Activated CD4-positive, CD25-positive, alpha-beta regulatory T cell treated with anti-CD3 and anti-CD28 coated beads, Interleukin-2, amount 50 U/mL, for 16 hours (primary cell): ENCODE data around the gene C1orf185.
"Not testable (repeated sequence)": the region's sequence is repeated elsewhere in the genome, so short reads cannot be mapped to it uniquely, and the experiment has no call there.

ENCODE experiments used
- DNase-seq: peaks from one replicate; pipeline ENCODE4 v3.0.0-alpha.2; 2020; ENCODE audit warnings: low read depth, low spot score

C1orf185 gene

GRCh38 chr1:51137696-51138095, 35.7 kb downstream of the C1orf185 start:
- not testable (repeated sequence) for DNase-seq

GRCh38 chr1:51139474-51139873, 37.4 kb downstream of the C1orf185 start:
- no peak for DNase-seq

GRCh38 chr1:51147394-51147793, 45.4 kb downstream of the C1orf185 start:
- DNase-seq, result no peak

GRCh38 chr1:51154776-51155175, 52.7 kb downstream of the C1orf185 start:
- DNase-seq, result no peak

GRCh38 chr1:51156752-51157151, 54.7 kb downstream of the C1orf185 start:
- no peak for DNase-seq

GRCh38 chr1:51157395-51157794, 55.4 kb downstream of the C1orf185 start:
- no peak for DNase-seq

- DNase-seq, result no peak
Measured at GRCh38 chr1:51158263-51158662, 56.2 kb downstream of the C1orf185 start.

GRCh38 chr1:51162560-51162959, 60.5 kb downstream of the C1orf185 start:
- not testable (repeated sequence) for DNase-seq

- no peak for DNase-seq
Measured at GRCh38 chr1:51165540-51165939, 63.5 kb downstream of the C1orf185 start.

GRCh38 chr1:51168266-51168845, 66.3 kb downstream of the C1orf185 start:
- DNase-seq, result no peak

GRCh38 chr1:51168936-51169335, 66.9 kb downstream of the C1orf185 start:
- DNase-seq, result no peak

- no peak for DNase-seq
Measured at GRCh38 chr1:51170342-51170741, 68.3 kb downstream of the C1orf185 start.

- no peak for DNase-seq
Measured at GRCh38 chr1:51172811-51173210, 70.8 kb downstream of the C1orf185 start.

- no peak for DNase-seq
Measured at GRCh38 chr1:51175278-51175677, 73.2 kb downstream of the C1orf185 start.

- not testable (repeated sequence) for DNase-seq
Measured at GRCh38 chr1:51177988-51178387, 76.0 kb downstream of the C1orf185 start.

GRCh38 chr1:51188230-51188629, 86.2 kb downstream of the C1orf185 start:
- no peak for DNase-seq

- DNase-seq, result peak; percentile 15
Measured at GRCh38 chr1:51189421-51190073, 87.5 kb downstream of the C1orf185 start.

GRCh38 chr1:51190961-51191360, 88.9 kb downstream of the C1orf185 start:
- DNase-seq, result no peak

GRCh38 chr1:51192213-51192843, 90.3 kb downstream of the C1orf185 start:
- DNase-seq, result peak; percentile 7

- no peak for DNase-seq
Measured at GRCh38 chr1:51193564-51193963, 91.5 kb downstream of the C1orf185 start.
